Neural progenitor cell (in vitro differentiated cells): Measurements from ENCODE around the gene S1PR4. TPM values are rescaled to one million over a fixed set of nuclear protein-coding genes. Genes with fewer than 3 reads are reported as not detected.

ENCODE experiments used
- DNase-seq: peaks from one replicate; pipeline ENCODE4 v3.0.0-alpha.2; 2016; ENCODE audit warnings: low spot score
- H2AFZ ChIP-seq: fragments of 200-600 bp; sonication (generic); replicated peaks from 2 replicates; pipeline ENCODE4 v1.6.1; 2016; ENCODE audit warnings: antibody characterized with exemption
- H3F3A ChIP-seq: fragments of 200-600 bp; sonication (generic); 2 replicates; pipeline ENCODE4 v1.6.1; 2016; ENCODE audit warnings: antibody characterized with exemption, low read depth
- H3K27ac ChIP-seq: fragments of 200-600 bp; sonication (generic); 2 replicates; pipeline ENCODE4 v1.5.1; 2016; ENCODE audit warnings: mild to moderate bottlenecking
- H3K27me3 ChIP-seq: fragments of 200-600 bp; sonication (generic); 2 replicates; pipeline ENCODE4 v1.6.1; 2016; ENCODE audit warnings: mild to moderate bottlenecking, moderate library complexity
- H3K36me3 ChIP-seq: fragments of 200-600 bp; sonication (generic); 2 replicates; pipeline ENCODE4 v1.5.1; 2016
- H3K4me1 ChIP-seq: fragments of 200-600 bp; sonication (generic); 2 replicates; pipeline ENCODE4 v1.6.1; 2016; ENCODE audit warnings: mixed run types
- H3K4me2 ChIP-seq: fragments of 200-600 bp; sonication (generic); 2 replicates; pipeline ENCODE4 v1.6.1; 2016
- H3K4me3 ChIP-seq: fragments of 200-600 bp; sonication (generic); 2 replicates; pipeline ENCODE4 v1.5.1; 2016
- H3K79me2 ChIP-seq: fragments of 200-600 bp; sonication (generic); 2 replicates; pipeline ENCODE4 v1.6.1; 2016; ENCODE audit warnings: low read depth
- H3K9ac ChIP-seq: fragments of 200-600 bp; sonication (generic); 2 replicates; pipeline ENCODE4 v1.6.1; 2016
- H3K9me3 ChIP-seq: fragments of 200-600 bp; sonication (generic); 2 replicates; pipeline ENCODE4 v1.5.1; 2016; ENCODE audit warnings: low read depth
- H4K20me1 ChIP-seq: fragments of 200-600 bp; sonication (generic); 2 replicates; pipeline ENCODE4 v1.6.1; 2016; ENCODE audit warnings: low read depth
- H3K27ac Mint-ChIP-seq: 3 replicates; pipeline ENCODE4 v1.8.0; 2021; ENCODE audit warnings: mixed read lengths
- H3K27me3 Mint-ChIP-seq: 2 replicates; pipeline ENCODE4 v1.8.0; 2022; ENCODE audit warnings: low read depth, mild to moderate bottlenecking, inconsistent platforms, moderate library complexity, mixed read lengths; ENCODE audit not compliant: insufficient read depth
- H3K36me3 Mint-ChIP-seq: 3 replicates; pipeline ENCODE4 v1.8.0; 2021; ENCODE audit warnings: mixed read lengths
- H3K4me1 Mint-ChIP-seq: 3 replicates; pipeline ENCODE4 v1.8.0; 2021; ENCODE audit warnings: mixed read lengths
- H3K4me3 Mint-ChIP-seq: 3 replicates; pipeline ENCODE4 v1.8.0; 2021; ENCODE audit warnings: mild to moderate bottlenecking, moderate library complexity, mixed read lengths
- H3K9me3 Mint-ChIP-seq: 3 replicates; pipeline ENCODE4 v1.8.0; 2020; ENCODE audit warnings: mixed read lengths
- CTCF ChIP-seq: fragments of 200-600 bp; sonication (generic); IDR thresholded peaks from 2 replicates; pipeline ENCODE4 v1.5.1; 2017; ENCODE audit warnings: antibody characterized with exemption, mild to moderate bottlenecking
- EZH2 ChIP-seq: fragments of 200-600 bp; sonication (generic); IDR thresholded peaks from 2 replicates; pipeline ENCODE4 v1.6.1; 2017; ENCODE audit warnings: antibody characterized with exemption, mild to moderate bottlenecking, moderate library complexity
- EZH2phosphoT487 ChIP-seq: fragments of 200-600 bp; sonication (generic); IDR thresholded peaks from 2 replicates; pipeline ENCODE4 v1.6.1; 2017; ENCODE audit warnings: antibody characterized with exemption
- total RNA-seq: library from RNA; depleted of rRNA; stranded (reverse); fragments of >200 nt; gene quantifications from 2 replicates; pipeline ENCODE4 v1.2.3, GENCODE V29; 2015; ENCODE audit warnings: low replicate concordance

Gene S1PR4
- total RNA-seq, 1 donor from 2014 or later = not detected

GRCh38 chr19:3203805-3204645 is 25.5 kb downstream of the S1PR4 start:
- Histone ChIP-seq H3K27ac (no peak overlapping the region), H3K4me1 (no peaks in the 10 kb centered on the region), H2AFZ (no peak overlapping the region), H3K79me2 (no peaks in the 10 kb centered on the region), H3K9ac (no peak overlapping the region), H3F3A (no peaks in the 10 kb centered on the region), H3K36me3 (no peaks in the 10 kb centered on the region), H3K9me3 (no peaks in the 10 kb centered on the region), H3K4me3 (no peak overlapping the region), H3K27me3 (no peaks in the 10 kb centered on the region), H4K20me1 (peaks cover 2% of the 10 kb centered on the region), H3K4me2 (no peak overlapping the region)
- Mint-ChIP-seq H3K36me3 (no peaks in the 10 kb centered on the region), H3K4me3 (no peak overlapping the region), H3K27me3 (peaks cover 2% of the 10 kb centered on the region), H3K9me3 (no peaks in the 10 kb centered on the region), H3K27ac (no peak overlapping the region), H3K4me1 (no peaks in the 10 kb centered on the region)
- TF ChIP-seq EZH2phosphoT487 (no peak), EZH2 (no peak), CTCF (no peak)
- DNase-seq = no peak

- Histone ChIP-seq H2AFZ (no peak overlapping the region), H3K4me2 (no peak overlapping the region), H3K27me3 (no peaks in the 10 kb centered on the region), H3K9me3 (no peaks in the 10 kb centered on the region), H3K27ac (no peak overlapping the region), H3K4me1 (no peaks in the 10 kb centered on the region), H3K79me2 (no peaks in the 10 kb centered on the region), H3F3A (no peaks in the 10 kb centered on the region), H3K36me3 (no peaks in the 10 kb centered on the region), H4K20me1 (peaks cover 5% of the 10 kb centered on the region), H3K9ac (no peak overlapping the region), H3K4me3 (no peak overlapping the region)
- H3K27me3 Mint-ChIP-seq = peaks cover 2% of the 10 kb centered on the region
- no peak overlapping the region for H3K4me3 Mint-ChIP-seq
- no peak for DNase-seq
- H3K9me3 Mint-ChIP-seq = no peaks in the 10 kb centered on the region
- no peak overlapping the region for H3K27ac Mint-ChIP-seq
- H3K36me3 Mint-ChIP-seq = peaks cover 4% of the 10 kb centered on the region
- no peak for TF ChIP-seq EZH2
- no peak for TF ChIP-seq CTCF
- no peak for TF ChIP-seq EZH2phosphoT487
- H3K4me1 Mint-ChIP-seq = no peaks in the 10 kb centered on the region
These were observed 26.2 kb downstream of the S1PR4 start for GRCh38 chr19:3204646-3205275.

- no peaks in the 10 kb centered on the region for H3K36me3 ChIP-seq
- H3K27me3 ChIP-seq = no peaks in the 10 kb centered on the region
- no peak overlapping the region for H3K4me3 ChIP-seq
- H3K4me3 Mint-ChIP-seq = no peak overlapping the region
- no peak overlapping the region for H2AFZ ChIP-seq
- no peaks in the 10 kb centered on the region for H3K9me3 ChIP-seq
- TF ChIP-seq CTCF (no peak), EZH2phosphoT487 (no peak), EZH2 (no peak)
- no peaks in the 10 kb centered on the region for H3K4me1 Mint-ChIP-seq
- H3K36me3 Mint-ChIP-seq = peaks cover 4% of the 10 kb centered on the region
- H3F3A ChIP-seq = no peaks in the 10 kb centered on the region
- no peaks in the 10 kb centered on the region for H3K79me2 ChIP-seq
- peaks cover 11% of the 10 kb centered on the region for H4K20me1 ChIP-seq
- no peak for DNase-seq
- H3K4me2 ChIP-seq = no peak overlapping the region
- no peak overlapping the region for H3K9ac ChIP-seq
- no peaks in the 10 kb centered on the region for H3K9me3 Mint-ChIP-seq
- peaks cover 2% of the 10 kb centered on the region for H3K27me3 Mint-ChIP-seq
- no peak overlapping the region for H3K27ac ChIP-seq
- H3K27ac Mint-ChIP-seq = no peak overlapping the region
- no peaks in the 10 kb centered on the region for H3K4me1 ChIP-seq
These were observed 27.8 kb downstream of the S1PR4 start for GRCh38 chr19:3206216-3206953.
